Psoas muscle (tissue), 8 donors: ENCODE data around the gene BANP. TPM values are rescaled to one million over a fixed set of nuclear protein-coding genes. Genes with fewer than 3 reads are reported as not detected.
"Not testable (repeated sequence)": the region's sequence is repeated elsewhere in the genome, so short reads cannot be mapped to it uniquely, and the experiment has no call there.

Experiments
- ATAC-seq, 4 donors: fragments of 200-7000 bp; cut with Tn5 transposase; one replicate each; pipeline ENCODE4 v1.9.1; 2020; ENCODE audit warnings: moderate library complexity in 3 of 4, mild to moderate bottlenecking in 2 of 4
- DNase-seq, 2 donors: peaks; one replicate each; pipeline ENCODE4 v3.0.0-alpha.2; 2020
- H3K27ac ChIP-seq: fragments of 200-600 bp; one replicate; pipeline ENCODE4 v1.8.0; 2022
- H3K27me3 ChIP-seq, 3 donors: fragments of 200-600 bp in 1 of 3; one replicate each; pipeline versions ENCODE4 v1.6.1 to v1.8.0; 2013 to 2022; ENCODE audit warnings: low read length in 2 of 3, mild to moderate bottlenecking in 2 of 3, moderate library complexity in 1 of 3; ENCODE audit not compliant: insufficient read depth in 3 of 3
- H3K36me3 ChIP-seq, 2 donors: fragments of 200-600 bp in 1 of 2; one replicate each; pipeline versions ENCODE4 v1.6.1 to v1.8.0; 2013 to 2022; ENCODE audit warnings: low read depth in 1 of 2, mild to moderate bottlenecking in 1 of 2, moderate library complexity in 1 of 2; ENCODE audit not compliant: insufficient read depth in 1 of 2
- H3K4me1 ChIP-seq: fragments of 200-600 bp; one replicate; pipeline ENCODE4 v1.8.0; 2022
- H3K4me3 ChIP-seq: fragments of 200-600 bp; one replicate; pipeline ENCODE4 v1.8.0; 2022; ENCODE audit warnings: mild to moderate bottlenecking
- H3K9me3 ChIP-seq: fragments of 200-600 bp; one replicate; pipeline ENCODE4 v1.8.0; 2022
- WGBS, 3 donors: extraction: QIAGEN DNeasy Blood & Tissue Kit; methylation state at CpG; one replicate each; pipeline versions ENCODE4 v1.1.6 to v1.1.7; 2013; 5-methylcytosine and 5-hydroxymethylcytosine counted together
- intact Hi-C, 2 donors: fragments of 100-400 bp; cut with DNase I; formaldehyde crosslinking; loops; one replicate each; pipeline versions ENCODE4 v1.11.0 to v1.14.2; 2022
- polyA plus RNA-seq, 3 donors: library from polyadenylated mRNA; stranded (reverse); fragments of 200-250 nt; gene quantifications; one replicate each; pipeline ENCODE4 v1.2.3, GENCODE V29; 2013
- total RNA-seq, 4 donors: library from RNA; stranded (reverse); fragmentation: NEBNext Ultra II Directional in 2 of 4; extraction: Animal tissue kit (Norgen Biotek cat#: 25700) in 2 of 4; gene quantifications; one replicate each; pipeline versions ENCODE4 v1.2.1 to v1.2.4, GENCODE V29; 2021 to 2023
- TF ChIP-seq, protein P1 (sequence below): fragments of 200-600 bp; IDR thresholded peaks from one replicate; pipeline ENCODE4 v1.8.0; 2022; ENCODE audit warnings: antibody characterized with exemption
- donor health status: healthy with polysubstance abuse.
- donor health status: DM: no; HTN: no; CAD: no; lungs with moderate emphysema.
- donor health status: Bipolar disorder and iron deficiency.
- donor health status: healthy.
- donor health status: DM: yes; HTN: yes; CAD: no.
- donor health status: DM: no; HTN: no; CAD: no.
- donor health status: DM: no; HTN: no; CAD: no.
- donor health status: DM: yes; HTN: yes; CAD: no.

The BANP gene
- total and polyA plus RNA-seq, 7 donors: 7.7 to 15.3 (median 14.2) TPM

- DNase-seq (no peak), ATAC-seq (no peak)
- Histone ChIP-seq H3K4me3 (no peak within 1 kb of the TSS), H3K27me3 (peaks cover 0 to 5% (median 0%) of the 10 kb centered on the region in 3 donors), H3K36me3 (no peaks in the 10 kb centered on the region), H3K27ac (no peak within 1 kb of the TSS), H3K9me3 (no peaks in the 10 kb centered on the region), H3K4me1 (no peaks in the 10 kb centered on the region)
- TF ChIP-seq, protein P1, sequence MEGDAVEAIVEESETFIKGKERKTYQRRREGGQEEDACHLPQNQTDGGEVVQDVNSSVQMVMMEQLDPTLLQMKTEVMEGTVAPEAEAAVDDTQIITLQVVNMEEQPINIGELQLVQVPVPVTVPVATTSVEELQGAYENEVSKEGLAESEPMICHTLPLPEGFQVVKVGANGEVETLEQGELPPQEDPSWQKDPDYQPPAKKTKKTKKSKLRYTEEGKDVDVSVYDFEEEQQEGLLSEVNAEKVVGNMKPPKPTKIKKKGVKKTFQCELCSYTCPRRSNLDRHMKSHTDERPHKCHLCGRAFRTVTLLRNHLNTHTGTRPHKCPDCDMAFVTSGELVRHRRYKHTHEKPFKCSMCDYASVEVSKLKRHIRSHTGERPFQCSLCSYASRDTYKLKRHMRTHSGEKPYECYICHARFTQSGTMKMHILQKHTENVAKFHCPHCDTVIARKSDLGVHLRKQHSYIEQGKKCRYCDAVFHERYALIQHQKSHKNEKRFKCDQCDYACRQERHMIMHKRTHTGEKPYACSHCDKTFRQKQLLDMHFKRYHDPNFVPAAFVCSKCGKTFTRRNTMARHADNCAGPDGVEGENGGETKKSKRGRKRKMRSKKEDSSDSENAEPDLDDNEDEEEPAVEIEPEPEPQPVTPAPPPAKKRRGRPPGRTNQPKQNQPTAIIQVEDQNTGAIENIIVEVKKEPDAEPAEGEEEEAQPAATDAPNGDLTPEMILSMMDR: no peak
- intact Hi-C loops: no loop called here
- 81 to 83% (median 83%) methylated on average over 15 of the region's 15 CpGs for WGBS, 3 donors
Measured at GRCh38 chr16:87936375-87937230, 14.6 kb upstream of the BANP start, which contains the start of gene CA5A. Gene CA5A, minus strand, starts transcription at chr16:87936529. Its CDS starts 79 bp downstream, at chr16:87936450.

DNA sequence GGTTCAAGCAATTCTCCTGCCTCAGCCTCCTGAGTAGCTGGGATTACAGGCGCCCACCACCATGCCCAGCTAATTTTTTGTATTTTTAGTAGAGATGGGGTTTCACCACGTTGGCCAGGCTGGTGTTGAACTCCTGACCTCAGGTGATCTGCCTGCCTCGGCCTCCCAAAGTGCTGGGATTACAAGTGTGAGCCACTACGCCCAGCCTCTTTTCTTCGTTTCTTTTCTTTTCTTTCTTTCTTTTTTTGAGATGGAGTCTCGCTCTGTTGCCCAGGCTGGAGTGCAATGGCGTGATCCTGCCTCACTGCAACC lies 14.0 kb upstream of the BANP start:
- H3K9me3 ChIP-seq, H3K27ac ChIP-seq, H3K36me3 ChIP-seq, H3K4me1 ChIP-seq, DNase-seq, H3K4me3 ChIP-seq, ATAC-seq, intact Hi-C loops, H3K27me3 ChIP-seq: not testable (repeated sequence)
- WGBS, 3 donors: 84 to 87% (median 87%) methylated on average over 7 of the region's 7 CpGs

- WGBS, 3 donors: 87 to 97% (median 92%) methylated on average over 4 of the region's 4 CpGs
- Histone ChIP-seq H3K27me3 (peaks cover 0 to 5% (median 0%) of the 10 kb centered on the region in 3 donors), H3K4me1 (no peaks in the 10 kb centered on the region), H3K9me3 (no peaks in the 10 kb centered on the region), H3K27ac (no peak overlapping the region), H3K4me3 (no peak overlapping the region), H3K36me3 (no peaks in the 10 kb centered on the region)
- peak in 1 of 2 donors; percentile 9 for DNase-seq
- TF ChIP-seq, protein P1: no peak
- intact Hi-C loops: no loop called here
- no peak for ATAC-seq
Measured at GRCh38 chr16:87938412-87938949, 12.8 kb upstream of the BANP start.

DNA sequence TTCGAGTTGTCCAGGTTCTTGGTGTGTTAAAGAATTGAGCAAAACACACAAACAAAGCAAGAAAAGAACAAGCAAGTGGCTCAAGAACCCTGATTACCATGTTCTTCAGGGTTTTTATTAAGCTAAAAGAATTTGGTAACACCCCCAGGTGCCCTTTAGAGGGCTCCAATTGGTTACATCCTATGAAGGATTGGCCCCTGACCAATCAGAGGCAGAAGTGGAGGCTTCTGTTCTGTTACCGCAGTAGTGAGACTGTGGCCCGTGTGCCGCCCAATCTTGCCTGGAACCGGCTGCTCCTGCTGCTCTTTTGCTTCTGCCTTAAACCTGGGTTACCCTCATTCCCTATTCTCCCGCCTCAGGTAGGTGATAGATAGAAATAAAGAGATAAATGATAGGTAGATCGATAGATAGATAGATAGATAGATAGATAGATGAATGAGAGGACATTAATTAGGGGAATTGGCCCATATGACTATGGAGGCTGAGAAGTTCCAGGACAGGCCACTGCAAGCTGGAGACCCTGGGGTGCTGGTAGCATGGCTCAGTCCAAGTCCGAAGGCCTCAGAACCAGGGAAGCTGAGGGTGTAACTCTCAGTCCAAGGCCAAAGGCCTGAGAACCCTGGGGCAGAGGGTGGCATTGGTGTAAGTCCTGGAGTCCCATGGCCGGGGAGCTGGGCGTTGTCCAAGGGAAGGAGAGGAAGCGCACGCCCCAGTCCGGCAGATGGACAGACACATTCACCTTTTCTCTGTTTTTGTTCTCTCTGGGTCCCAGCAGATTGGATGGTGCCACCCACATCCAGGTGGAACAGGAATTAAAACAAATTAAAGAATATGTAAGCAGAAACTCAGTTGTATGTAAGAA lies 11.4 kb upstream of the BANP start:
- no peaks in the 10 kb centered on the region for H3K36me3 ChIP-seq
- peaks cover 0 to 14% (median 0%) of the 10 kb centered on the region in 3 donors for H3K27me3 ChIP-seq
- ATAC-seq: no peak
- TF ChIP-seq, protein P1: no peak
- 87 to 93% (median 88%) methylated on average over 13 of the region's 13 CpGs for WGBS, 3 donors
- no peaks in the 10 kb centered on the region for H3K9me3 ChIP-seq
- no peaks in the 10 kb centered on the region for H3K4me1 ChIP-seq
- intact Hi-C loops: no loop called here
- H3K27ac ChIP-seq: no peak overlapping the region
- no peak overlapping the region for H3K4me3 ChIP-seq
- peak in 1 of 2 donors; percentile 48 for DNase-seq

- ATAC-seq (no peak), DNase-seq (peak in 1 of 2 donors; percentile 3)
- 74 to 81% (median 74%) methylated on average over 5 of the region's 5 CpGs for WGBS, 3 donors
- intact Hi-C loops: no loop called here
- H3K27me3 ChIP-seq: peaks cover 0 to 14% (median 0%) of the 10 kb centered on the region in 3 donors
- H3K4me1 ChIP-seq: no peaks in the 10 kb centered on the region
- TF ChIP-seq, protein P1: no peak
- no peak overlapping the region for H3K4me3 ChIP-seq
- H3K36me3 ChIP-seq: no peaks in the 10 kb centered on the region
- H3K9me3 ChIP-seq: no peaks in the 10 kb centered on the region
- H3K27ac ChIP-seq: no peak overlapping the region
Measured at GRCh38 chr16:87942680-87943079, 8.6 kb upstream of the BANP start.
